Measurements from ENCODE around the gene GPR82.
"Not testable (repeated sequence)": the region's sequence is repeated elsewhere in the genome, so short reads cannot be mapped to it uniquely, and the experiment has no call there.

Gene GPR82

GRCh38 chrX:41723826-41724225, at the start of gene GPR82:
Gene GPR82 (plus strand): TSS chrX:41724181. CDS start chrX:41727027, 2,846 bp downstream.
- Mint-ChIP-seq H3K9me3 (ENCODE audit: low read depth) (peaks cover 6% of the 10 kb centered on the region), H3K4me3 (no peak within 1 kb of the TSS), H3K27me3 (no peaks in the 10 kb centered on the region), H3K4me1 (ENCODE audit: low read depth) (peaks cover 50% of the 10 kb centered on the region), H3K36me3 (peaks cover 12% of the 10 kb centered on the region), H3K27ac (peak within 1 kb of the TSS; percentile 64)

DNA sequence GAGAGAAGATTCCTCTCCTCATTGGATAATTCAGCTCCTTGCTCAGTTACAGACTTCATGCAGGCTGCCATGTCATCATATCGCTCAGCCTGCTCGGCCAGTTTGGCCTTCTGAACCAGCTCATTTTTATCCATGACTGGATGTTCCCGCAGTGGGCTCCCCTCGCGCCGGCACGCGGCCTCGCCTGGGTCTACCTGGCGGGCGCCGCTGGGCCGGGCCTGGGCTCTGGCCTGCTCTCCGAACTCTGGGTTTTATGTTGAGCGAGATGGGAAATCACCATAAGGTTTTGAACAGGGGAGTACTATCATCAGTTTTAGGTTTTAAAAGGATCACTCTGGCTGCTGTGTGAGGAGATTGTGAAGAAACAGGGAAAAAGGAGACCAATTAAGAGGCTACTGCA, 47.6 kb upstream of the GPR82 start:
- not testable (repeated sequence) for H3K4me1 Mint-ChIP-seq (ENCODE audit: low read depth); H3K27me3 Mint-ChIP-seq; H3K36me3 Mint-ChIP-seq

DNA sequence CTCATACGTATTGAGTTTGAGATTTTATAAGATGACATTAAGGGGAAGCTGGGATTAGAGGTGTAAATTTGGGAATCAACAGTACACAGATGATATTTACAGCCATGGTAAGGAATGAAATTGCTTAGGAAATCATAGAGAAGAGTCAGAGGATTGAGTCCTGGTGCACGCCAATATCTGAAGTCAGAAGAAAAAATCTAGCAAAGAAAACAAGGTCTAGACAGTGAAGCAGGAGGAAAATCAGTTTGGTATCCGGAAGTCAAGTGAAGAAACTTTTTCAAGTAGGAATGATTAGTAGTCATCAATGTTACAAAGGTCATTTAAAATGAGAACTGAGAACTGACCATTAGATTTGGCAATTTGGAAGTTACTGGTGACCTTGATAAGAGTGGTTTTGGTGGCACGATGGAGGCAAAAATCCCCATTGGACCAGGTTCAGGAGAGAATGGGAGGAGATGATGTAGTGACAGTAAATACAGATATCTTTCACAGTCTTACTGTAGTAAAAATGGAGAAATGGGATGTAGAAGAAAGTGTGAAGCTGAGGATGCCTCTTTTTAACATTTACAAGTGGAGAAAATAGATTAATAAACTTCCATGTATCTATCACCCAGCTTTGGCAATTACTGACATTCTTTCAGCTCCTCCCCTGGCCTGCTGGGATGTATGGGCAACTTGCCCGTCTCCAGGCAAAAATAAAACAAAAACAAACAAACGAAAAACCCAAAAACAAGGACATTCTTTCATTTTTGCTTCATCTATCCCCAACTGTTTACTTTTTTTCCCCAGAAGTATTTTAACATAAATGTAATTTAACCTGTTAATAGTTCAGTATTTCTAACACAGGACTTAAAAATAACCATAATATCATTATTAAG, 46.6 kb upstream of the GPR82 start:
- Mint-ChIP-seq H3K4me1 (ENCODE audit: low read depth) (peaks cover 7% of the 10 kb centered on the region), H3K27ac (no peak overlapping the region), H3K4me3 (no peak overlapping the region), H3K27me3 (no peaks in the 10 kb centered on the region), H3K36me3 (peaks cover 8% of the 10 kb centered on the region), H3K9me3 (ENCODE audit: low read depth) (no peaks in the 10 kb centered on the region)

More for the DNA sequence above, 47.6 kb upstream of the GPR82 start:
- not testable (repeated sequence) for H3K4me3 Mint-ChIP-seq; H3K27ac Mint-ChIP-seq; H3K9me3 Mint-ChIP-seq (ENCODE audit: low read depth)

GRCh38 chrX:41684138-41684537, 39.8 kb upstream of the GPR82 start:
- H3K4me1 Mint-ChIP-seq (ENCODE audit: low read depth) = peaks cover 17% of the 10 kb centered on the region
- H3K27ac Mint-ChIP-seq = no peak overlapping the region
- H3K36me3 Mint-ChIP-seq = no peaks in the 10 kb centered on the region
- H3K4me3 Mint-ChIP-seq = no peak overlapping the region
- no peaks in the 10 kb centered on the region for H3K9me3 Mint-ChIP-seq (ENCODE audit: low read depth)
- no peaks in the 10 kb centered on the region for H3K27me3 Mint-ChIP-seq

GRCh38 chrX:41684940-41685339, 39.0 kb upstream of the GPR82 start:
- Mint-ChIP-seq H3K36me3 (no peaks in the 10 kb centered on the region), H3K4me1 (ENCODE audit: low read depth) (peaks cover 17% of the 10 kb centered on the region), H3K9me3 (ENCODE audit: low read depth) (no peaks in the 10 kb centered on the region), H3K27ac (no peak overlapping the region), H3K27me3 (no peaks in the 10 kb centered on the region), H3K4me3 (no peak overlapping the region)

DNA sequence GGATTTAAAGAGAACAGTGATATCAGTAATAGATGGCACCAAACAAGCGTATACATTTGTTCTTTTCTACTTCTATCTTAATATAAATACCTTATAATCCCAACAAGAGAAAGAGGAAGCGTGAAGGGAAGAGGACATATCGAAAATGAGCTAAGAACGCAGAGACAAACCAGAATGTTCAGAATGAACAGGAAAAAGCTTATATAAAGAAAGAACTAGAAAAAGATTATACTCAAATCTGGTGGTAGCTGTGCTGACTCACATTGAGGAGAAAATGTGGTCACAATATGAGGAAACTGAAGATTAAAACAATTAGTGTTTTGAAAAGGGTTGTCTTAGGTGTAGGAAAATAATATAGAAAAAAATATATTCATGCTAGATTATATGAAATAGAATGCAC, 37.2 kb upstream of the GPR82 start:
- Mint-ChIP-seq H3K27me3 (no peaks in the 10 kb centered on the region), H3K4me3 (no peak overlapping the region), H3K27ac (no peak overlapping the region), H3K9me3 (ENCODE audit: low read depth) (no peaks in the 10 kb centered on the region), H3K4me1 (ENCODE audit: low read depth) (peaks cover 21% of the 10 kb centered on the region), H3K36me3 (no peaks in the 10 kb centered on the region)

GRCh38 chrX:41688156-41688555, 35.8 kb upstream of the GPR82 start:
- H3K9me3 Mint-ChIP-seq (ENCODE audit: low read depth) = no peaks in the 10 kb centered on the region
- H3K27ac Mint-ChIP-seq = no peak overlapping the region
- peaks cover 2% of the 10 kb centered on the region for H3K36me3 Mint-ChIP-seq
- H3K27me3 Mint-ChIP-seq = no peaks in the 10 kb centered on the region
- H3K4me1 Mint-ChIP-seq (ENCODE audit: low read depth) = peaks cover 31% of the 10 kb centered on the region
- H3K4me3 Mint-ChIP-seq = no peak overlapping the region

DNA sequence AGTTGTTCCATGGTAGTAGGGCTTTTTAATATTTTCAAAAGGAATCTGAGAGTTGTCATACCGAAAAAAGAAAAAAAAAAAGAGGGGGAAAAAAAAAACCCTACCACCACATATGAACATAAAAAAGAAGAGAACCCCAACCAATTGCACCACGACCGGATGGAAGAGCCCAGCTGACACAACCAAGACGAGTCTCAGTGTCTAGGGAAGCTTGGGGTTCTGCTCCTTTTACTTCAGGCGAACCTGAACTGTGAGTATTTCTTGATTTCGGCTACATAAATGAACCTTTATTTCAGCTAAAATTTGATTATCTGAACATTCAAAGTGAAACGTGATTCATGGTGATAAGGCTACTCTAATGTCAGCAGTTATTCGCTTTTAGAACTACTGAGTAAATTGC, 35.1 kb upstream of the GPR82 start, which contains the start of gene GPR34:
Gene GPR34 (plus strand): TSS at position 139 of the 400 bp plus-strand sequence. CDS start 6,661 bp downstream, outside the sequence.
- Mint-ChIP-seq H3K4me1 (ENCODE audit: low read depth) (peaks cover 35% of the 10 kb centered on the region), H3K27me3 (no peaks in the 10 kb centered on the region), H3K36me3 (peaks cover 2% of the 10 kb centered on the region), H3K27ac (no peak within 1 kb of the TSS), H3K4me3 (peak within 1 kb of the TSS; percentile 62), H3K9me3 (ENCODE audit: low read depth) (no peaks in the 10 kb centered on the region)

GRCh38 chrX:41689711-41690110, 34.3 kb upstream of the GPR82 start:
- H3K4me3 Mint-ChIP-seq = no peak overlapping the region
- no peaks in the 10 kb centered on the region for H3K9me3 Mint-ChIP-seq (ENCODE audit: low read depth)
- peaks cover 2% of the 10 kb centered on the region for H3K36me3 Mint-ChIP-seq
- no peaks in the 10 kb centered on the region for H3K27me3 Mint-ChIP-seq
- no peak overlapping the region for H3K27ac Mint-ChIP-seq
- H3K4me1 Mint-ChIP-seq (ENCODE audit: low read depth) = peaks cover 39% of the 10 kb centered on the region

DNA sequence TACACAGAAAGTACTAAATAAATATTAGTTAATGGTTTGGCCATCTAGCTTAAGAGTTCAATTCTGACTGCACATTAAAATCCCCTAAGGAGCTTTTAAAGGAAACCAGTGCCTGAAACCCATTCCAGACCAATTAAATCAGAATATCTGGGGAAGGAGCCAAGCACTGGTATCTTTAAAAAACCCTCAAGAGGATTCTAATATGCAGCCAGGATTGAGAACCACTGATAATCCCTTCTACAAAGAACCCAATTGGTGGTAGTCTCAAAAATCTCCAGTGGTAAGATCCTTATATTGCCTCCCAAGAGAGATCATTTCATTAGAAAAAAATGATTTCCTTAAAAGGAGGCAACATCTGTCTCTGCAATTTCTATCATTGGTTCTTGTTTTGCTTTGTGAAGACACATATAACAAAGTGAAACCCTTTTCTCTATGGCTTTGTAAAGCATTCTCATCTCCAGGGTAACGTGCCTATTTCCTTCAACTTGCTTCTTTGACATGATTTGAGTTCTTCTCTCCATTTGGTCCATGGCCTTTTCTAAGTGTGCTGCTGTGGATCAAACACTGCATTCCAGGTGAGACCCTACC, 31.7 kb upstream of the GPR82 start:
- peaks cover 46% of the 10 kb centered on the region for H3K4me1 Mint-ChIP-seq (ENCODE audit: low read depth)
- H3K27me3 Mint-ChIP-seq = no peaks in the 10 kb centered on the region
- H3K9me3 Mint-ChIP-seq (ENCODE audit: low read depth) = no peaks in the 10 kb centered on the region
- H3K36me3 Mint-ChIP-seq = peaks cover 7% of the 10 kb centered on the region
- no peak overlapping the region for H3K27ac Mint-ChIP-seq
- no peak overlapping the region for H3K4me3 Mint-ChIP-seq

DNA sequence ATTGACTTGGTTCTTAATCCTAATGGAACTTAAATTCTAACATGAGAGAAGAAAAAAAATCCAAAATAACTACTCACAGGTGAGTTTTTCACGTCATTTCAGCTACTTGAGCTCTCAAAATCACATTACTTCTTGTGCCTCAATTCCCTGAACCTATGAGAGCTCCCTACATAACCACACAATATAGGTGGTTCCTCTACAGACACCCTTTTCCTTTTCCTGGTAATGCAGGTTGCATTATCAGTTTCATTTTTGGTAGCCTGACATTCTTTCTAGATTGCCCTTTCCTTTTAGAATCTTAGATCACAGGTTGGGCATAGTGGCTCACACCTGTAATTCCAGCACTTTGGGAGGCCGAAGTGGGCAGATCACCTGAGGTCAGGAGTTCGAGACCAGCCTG, 31.0 kb upstream of the GPR82 start:
- H3K4me1 Mint-ChIP-seq (ENCODE audit: low read depth) = peaks cover 44% of the 10 kb centered on the region
- no peak overlapping the region for H3K27ac Mint-ChIP-seq
- H3K36me3 Mint-ChIP-seq = peaks cover 7% of the 10 kb centered on the region
- H3K4me3 Mint-ChIP-seq = peak overlapping the region; percentile 13
- H3K27me3 Mint-ChIP-seq = no peaks in the 10 kb centered on the region
- H3K9me3 Mint-ChIP-seq (ENCODE audit: low read depth) = no peaks in the 10 kb centered on the region

GRCh38 chrX:41695426-41695825, 28.6 kb upstream of the GPR82 start:
- Mint-ChIP-seq H3K27me3 (no peaks in the 10 kb centered on the region), H3K36me3 (peaks cover 7% of the 10 kb centered on the region), H3K4me3 (no peak overlapping the region), H3K9me3 (ENCODE audit: low read depth) (no peaks in the 10 kb centered on the region), H3K27ac (no peak overlapping the region), H3K4me1 (ENCODE audit: low read depth) (peaks cover 41% of the 10 kb centered on the region)

GRCh38 chrX:41703574-41704029, 20.4 kb upstream of the GPR82 start:
- H3K36me3 Mint-ChIP-seq = no peaks in the 10 kb centered on the region
- H3K4me1 Mint-ChIP-seq (ENCODE audit: low read depth) = peaks cover 43% of the 10 kb centered on the region
- no peak overlapping the region for H3K27ac Mint-ChIP-seq
- no peaks in the 10 kb centered on the region for H3K27me3 Mint-ChIP-seq
- no peak overlapping the region for H3K4me3 Mint-ChIP-seq
- H3K9me3 Mint-ChIP-seq (ENCODE audit: low read depth) = no peaks in the 10 kb centered on the region

DNA sequence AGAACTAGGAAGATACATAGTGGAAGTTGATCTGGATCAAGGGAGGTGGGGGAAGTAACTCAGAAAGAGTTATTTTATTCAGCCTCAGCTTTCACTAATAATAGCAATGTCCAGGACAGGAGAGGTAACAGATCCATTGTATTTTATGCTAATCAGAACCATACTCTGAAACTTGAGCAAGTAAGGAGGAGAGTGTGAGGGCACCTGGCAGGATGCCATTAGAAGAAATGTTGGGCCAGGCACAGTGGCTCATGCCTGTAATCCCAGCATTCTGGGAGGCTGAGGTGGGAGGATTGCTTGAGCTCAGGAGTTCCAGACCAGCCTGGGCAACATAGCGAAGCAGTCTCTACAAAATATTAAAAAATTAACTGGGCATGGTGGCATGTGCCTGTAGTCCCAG, 18.9 kb upstream of the GPR82 start:
- Mint-ChIP-seq H3K4me1 (ENCODE audit: low read depth) (peaks cover 42% of the 10 kb centered on the region), H3K27ac (peak overlapping the region; percentile 47)

DNA sequence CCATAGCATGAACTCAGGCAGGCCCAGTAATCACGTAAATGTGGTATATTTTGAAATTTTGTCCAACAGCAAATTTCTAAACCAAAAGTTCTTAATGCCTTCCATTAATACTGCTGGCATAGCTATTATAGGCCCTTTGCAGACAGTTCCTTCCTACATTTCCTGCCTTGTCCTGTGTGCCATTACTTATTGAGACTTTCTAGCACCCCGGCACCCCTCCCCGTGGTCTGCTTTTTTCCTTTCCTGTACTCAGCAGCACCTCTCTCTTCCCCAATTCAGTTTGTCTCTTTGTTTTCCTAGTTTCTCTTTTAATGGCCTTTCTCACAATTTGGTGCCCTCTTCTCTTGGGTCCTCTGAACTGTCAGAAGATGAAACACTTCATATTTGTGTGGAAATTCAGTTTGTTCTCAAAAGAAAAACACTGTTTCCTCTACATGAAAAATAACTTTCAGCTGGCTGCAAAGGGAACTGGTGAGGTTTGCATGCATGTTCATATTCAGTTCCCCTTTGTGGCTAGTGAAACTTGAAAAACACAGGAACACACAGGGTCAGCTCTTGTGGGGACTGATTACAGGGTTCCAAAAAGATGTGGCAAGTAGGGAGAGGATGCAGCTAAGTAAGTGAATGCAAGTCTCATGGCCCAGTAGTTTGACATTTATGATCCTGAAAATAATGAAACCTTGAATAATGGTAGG, 18.2 kb upstream of the GPR82 start:
- Mint-ChIP-seq H3K4me1 (ENCODE audit: low read depth) (peaks cover 47% of the 10 kb centered on the region), H3K27me3 (no peaks in the 10 kb centered on the region), H3K36me3 (no peaks in the 10 kb centered on the region), H3K27ac (peak overlapping the region; percentile 51), H3K4me3 (peak overlapping the region; percentile 14), H3K9me3 (ENCODE audit: low read depth) (no peaks in the 10 kb centered on the region)

More for the DNA sequence above, 18.9 kb upstream of the GPR82 start:
- Mint-ChIP-seq H3K4me3 (no peak overlapping the region), H3K27me3 (no peaks in the 10 kb centered on the region), H3K36me3 (no peaks in the 10 kb centered on the region), H3K9me3 (ENCODE audit: low read depth) (no peaks in the 10 kb centered on the region)
